ENCODE measurements around the gene LDLR.
A peak's percentile ranks its signal among the peaks of the same experiment; 100 is the strongest.
"Not testable (repeated sequence)": the region's sequence is repeated elsewhere in the genome, so short reads cannot be mapped to it uniquely, and the experiment has no call there.

LDLR gene

DNA sequence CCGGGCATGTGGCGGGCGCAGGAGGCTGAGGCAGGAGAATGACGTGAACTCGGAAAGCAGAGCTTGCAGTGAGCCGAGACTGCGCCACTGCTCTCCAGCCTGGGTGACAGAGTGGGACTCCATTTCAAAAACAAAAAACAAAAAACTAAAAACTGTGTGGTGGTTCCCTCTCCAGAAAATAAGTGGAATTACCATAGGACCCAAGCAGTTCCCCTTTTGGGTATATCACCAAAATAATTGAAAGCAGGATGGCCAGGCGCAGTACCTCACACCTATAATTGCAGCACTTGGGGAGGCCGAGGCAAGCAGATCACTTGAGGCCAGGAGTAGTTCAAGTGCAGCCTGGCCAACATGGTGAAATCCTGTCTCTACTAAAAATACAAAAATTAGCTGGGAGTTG lies 15.7 kb upstream of the LDLR start:
- DNase-seq, result no peak

DNA sequence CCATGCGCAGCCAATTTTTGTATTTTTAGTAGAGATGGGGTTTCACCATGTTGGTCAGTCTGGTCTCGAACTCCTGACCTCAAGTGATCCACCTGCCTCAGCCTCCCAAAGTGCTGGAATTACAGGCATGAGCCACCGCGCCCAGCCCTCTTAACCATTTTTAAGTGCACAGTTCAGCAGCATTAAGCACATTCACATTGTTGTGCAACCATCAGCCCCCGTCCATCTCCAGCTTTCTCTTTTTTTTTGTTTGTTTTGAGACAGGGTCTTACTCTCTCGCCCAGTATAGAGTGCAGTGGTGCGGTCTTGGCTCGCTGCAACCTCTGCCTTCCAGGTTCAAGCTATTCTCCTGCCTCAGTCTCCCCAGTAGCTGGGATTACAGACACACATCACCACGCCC lies 12.5 kb upstream of the LDLR start:
- not testable (repeated sequence) for DNase-seq

DNA sequence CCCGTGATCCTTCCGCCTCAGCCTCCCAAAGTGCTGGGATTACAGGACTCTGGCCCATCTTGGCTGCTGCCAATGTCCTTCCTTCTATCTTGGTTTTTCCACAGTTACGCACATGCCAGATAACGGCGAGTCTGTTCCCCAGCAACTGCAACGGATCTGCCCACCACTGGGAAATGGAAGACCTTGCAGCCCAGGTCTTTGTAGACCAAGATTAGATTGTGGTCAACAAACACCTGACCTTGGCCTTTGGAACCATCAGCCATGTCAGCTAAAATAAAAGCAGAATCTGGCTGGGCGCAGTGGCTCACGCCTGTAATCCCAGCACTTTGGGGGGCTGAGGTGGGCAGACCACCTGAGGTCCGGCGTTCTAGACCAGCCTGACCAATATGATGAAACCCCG lies 10.4 kb upstream of the LDLR start:
- no peak for DNase-seq

DNA sequence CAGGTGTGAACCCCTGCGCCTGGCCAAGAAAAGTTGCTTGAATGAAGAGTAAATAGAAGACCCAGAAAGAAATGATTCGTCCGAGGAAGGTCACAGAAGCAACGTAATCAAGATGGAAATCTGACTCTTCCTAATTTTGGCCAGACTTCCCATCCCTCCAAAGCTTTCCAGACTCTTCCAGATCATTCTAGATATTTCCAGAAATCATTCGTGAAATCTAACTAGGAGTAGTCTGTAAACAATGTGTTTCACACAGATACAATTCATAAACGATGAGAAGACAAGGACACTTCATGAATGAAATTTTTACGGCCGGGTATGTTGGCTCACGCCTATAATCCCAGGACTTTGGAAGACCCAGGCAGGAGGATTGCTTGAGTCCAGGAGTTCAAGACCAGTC lies 9.3 kb upstream of the LDLR start:
- DNase-seq, result no peak

DNA sequence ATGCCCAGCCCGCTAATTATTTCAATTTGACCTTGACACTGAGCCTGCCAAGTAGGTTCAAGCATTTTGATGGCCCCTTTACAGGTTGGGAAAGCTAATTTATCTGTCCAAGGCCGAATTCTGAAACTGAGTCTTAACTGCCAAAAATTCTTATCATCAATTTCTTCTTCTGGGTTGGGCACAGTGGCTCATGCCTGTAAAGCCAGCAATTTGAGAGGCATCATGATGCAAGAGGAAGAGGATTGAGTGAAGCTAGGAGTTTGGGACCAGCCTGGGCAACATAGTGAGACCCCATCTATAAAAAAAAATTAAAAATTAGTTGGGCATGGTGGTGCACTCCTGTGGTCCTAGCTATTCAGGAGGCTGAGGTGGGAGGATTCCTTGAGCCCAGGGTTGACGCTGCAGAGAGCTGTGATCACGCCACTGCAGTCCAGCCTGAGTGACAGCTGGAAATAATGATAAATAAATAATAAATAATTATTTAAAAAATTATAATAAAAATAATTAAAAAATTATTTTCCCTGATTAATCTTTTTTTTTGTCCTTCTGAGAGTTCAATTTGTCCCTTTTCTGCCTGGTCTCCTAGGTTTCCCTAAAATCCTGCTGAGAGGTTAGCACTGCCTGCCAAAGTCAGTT lies 1.3 kb upstream of the LDLR start:
- no peak for DNase-seq

DNA sequence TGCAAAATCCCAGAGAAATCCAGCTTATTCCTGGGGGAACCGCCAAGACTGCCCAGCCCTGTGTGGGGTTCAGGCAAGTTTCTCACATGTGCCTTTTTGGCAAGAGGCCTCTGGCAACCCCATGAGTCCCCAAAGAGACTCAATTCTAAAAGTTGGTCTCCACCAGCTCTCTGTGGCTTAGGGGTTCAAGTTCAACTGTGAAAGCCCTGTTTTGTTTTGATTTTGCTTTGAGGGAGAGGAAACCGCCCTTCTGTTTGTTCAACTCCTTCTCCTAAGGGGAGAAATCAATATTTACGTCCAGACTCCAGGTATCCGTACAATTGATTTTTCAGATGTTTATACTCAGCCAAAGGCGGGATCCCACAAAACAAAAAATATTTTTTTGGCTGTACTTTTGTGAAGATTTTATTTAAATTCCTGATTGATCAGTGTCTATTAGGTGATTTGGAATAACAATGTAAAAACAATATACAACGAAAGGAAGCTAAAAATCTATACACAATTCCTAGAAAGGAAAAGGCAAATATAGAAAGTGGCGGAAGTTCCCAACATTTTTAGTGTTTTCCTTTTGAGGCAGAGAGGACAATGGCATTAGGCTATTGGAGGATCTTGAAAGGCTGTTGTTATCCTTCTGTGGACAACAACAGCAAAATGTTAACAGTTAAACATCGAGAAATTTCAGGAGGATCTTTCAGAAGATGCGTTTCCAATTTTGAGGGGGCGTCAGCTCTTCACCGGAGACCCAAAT lies 583 bp upstream of the LDLR start:
- no peak for DNase-seq

DNA sequence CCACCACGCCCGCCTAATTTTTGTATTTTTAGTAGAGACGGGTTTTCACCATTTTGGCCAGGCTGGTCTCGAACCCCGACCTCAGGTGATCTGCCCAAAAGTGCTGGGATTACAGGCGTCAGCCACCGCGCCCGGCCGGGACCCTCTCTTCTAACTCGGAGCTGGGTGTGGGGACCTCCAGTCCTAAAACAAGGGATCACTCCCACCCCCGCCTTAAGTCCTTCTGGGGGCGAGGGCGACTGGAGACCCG lies 676 bp downstream of the LDLR start:
- DNase-seq, result not testable (repeated sequence)

DNA sequence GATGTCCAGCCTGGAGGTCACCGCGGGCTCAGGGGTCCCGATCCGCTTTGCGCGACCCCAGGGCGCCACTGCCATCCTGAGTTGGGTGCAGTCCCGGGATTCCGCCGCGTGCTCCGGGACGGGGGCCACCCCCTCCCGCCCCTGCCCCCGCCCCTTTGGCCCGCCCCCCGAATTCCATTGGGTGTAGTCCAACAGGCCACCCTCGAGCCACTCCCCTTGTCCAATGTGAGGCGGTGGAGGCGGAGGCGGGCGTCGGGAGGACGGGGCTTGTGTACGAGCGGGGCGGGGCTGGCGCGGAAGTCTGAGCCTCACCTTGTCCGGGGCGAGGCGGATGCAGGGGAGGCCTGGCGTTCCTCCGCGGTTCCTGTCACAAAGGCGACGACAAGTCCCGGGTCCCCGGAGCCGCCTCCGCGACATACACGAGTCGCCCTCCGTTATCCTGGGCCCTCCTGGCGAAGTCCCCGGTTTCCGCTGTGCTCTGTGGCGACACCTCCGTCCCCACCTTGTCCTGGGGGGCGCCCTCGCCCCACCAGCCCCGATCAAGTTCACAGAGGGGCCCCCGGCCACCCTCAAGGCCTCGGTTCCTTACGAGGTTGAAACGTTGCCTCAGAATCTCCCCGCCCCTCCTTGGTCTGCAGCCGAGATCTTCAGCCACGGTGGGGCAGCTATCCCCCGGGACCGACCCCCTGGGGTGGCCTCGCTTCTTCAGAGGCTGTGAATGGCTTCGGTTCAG lies 1.2 kb downstream of the LDLR start:
- DNase-seq, result peak; percentile 97

DNA sequence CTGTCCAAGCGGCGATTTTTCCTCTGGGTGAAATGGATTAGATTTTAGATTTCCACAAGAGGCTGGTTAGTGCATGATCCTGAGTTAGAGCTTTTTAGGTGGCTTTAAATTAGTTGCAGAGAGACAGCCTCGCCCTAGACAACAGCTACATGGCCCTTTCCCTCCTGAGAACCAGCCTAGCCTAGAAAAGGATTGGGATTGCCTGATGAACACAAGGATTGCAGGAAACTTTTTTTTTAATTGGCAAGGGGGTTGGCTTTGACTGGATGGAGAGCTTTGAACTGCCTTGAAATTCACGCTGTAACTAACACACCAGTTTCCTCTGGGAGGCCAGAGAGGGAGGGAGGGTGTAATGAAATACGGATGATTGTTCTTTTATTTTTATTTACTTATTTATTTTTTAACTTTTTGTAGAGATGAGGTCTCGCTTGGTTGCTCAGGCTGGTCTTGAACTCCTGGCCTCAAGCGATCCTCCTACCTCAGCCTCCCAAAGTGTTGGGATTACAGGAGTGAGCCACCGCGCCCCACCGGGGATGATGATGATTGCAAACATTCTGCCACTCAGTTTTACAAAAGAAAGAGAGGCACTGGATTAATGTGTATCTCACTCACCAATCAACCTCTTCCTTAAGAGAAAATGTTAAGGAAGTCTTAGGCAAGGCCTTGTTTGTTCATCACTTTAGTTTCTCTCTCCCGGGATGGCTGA lies 1.9 kb downstream of the LDLR start:
- no peak for DNase-seq

DNA sequence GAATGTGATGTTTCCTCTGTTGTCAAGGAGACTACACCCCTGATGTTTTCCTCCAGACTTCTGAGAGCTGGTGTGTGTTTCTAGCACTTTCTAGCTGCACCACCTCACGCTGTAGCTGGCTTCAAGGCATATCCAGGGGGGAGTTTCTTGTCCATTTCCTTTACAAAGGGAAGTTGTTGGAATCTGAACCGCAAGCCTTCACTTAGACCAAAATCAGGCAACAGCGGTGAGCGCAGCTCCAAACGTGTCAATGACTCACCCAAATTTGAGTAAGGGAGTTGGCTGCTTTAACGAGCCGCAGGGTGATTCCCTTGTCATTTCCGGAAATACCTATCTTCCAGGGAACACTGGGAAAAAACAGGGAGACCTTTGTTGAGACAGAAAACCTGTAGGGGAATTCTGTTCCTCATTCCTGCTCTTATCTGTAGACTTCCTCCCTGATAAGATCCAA lies 2.5 kb downstream of the LDLR start:
- peak; percentile 68 to 82 for DNase-seq

DNA sequence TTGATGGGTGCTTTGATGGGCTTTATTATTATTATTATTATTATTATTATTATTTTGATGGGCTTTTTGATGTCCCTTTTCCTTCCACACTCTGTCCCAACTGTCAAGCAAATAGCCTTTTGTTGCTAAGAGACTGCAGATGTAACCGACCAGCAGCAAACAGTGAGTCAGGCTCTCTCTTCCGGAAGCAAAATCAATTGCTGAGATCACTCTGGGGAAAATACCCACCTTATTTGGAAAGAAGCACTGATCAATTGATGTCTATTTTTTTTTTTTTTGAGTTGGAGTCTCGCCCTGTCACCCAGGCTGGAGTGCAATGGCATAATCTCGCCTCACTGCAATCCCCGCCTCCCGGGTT lies 2.9 kb downstream of the LDLR start:
- DNase-seq, result peak; percentile 53 to 72

DNA sequence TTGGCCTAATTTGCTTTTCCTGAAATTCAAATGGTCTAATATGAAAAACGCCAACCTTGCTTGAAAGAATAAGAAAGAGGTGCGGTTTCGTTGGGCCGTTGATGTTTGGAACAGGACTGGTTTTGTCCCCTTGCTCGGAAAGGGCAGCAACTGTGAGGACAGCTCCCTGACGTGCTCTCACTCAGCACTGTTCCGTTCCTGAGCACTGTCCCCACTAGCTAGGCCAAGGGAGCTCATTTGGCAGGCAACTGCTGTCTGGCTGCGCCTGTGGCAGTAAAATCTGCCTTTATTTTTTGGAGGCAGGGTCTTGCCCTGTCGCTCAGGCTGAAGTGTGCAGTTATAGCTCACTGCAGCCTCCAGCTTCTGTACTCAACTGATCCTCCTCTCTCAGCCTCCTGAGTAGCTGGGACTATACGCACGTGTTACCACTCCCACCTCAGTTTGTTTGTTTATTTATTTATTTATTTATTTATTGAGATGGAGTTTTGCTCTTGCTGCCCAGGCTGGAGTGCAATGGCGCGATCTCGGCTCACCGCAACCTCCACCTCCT lies 4.5 kb downstream of the LDLR start:
- DNase-seq, result no peak

DNA sequence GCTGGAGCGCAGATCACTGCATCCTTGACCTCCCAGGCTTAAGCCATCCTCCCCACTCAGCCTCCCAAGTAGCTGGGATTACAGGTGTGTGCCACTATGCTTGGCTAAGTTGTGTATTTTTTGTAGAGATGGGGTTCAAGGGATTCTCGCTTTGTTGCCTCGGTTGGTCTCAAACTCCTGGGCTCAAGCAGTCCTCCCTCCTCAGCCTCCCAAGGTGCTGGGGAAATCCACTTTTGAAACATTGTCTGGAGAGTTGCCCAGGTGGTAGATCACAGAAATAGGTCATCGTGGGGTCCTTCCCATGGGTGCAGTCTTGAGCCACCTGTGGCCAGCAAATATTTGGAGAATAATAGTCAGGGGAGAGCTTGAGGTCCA lies 5.2 kb downstream of the LDLR start:
- no peak for DNase-seq

DNA sequence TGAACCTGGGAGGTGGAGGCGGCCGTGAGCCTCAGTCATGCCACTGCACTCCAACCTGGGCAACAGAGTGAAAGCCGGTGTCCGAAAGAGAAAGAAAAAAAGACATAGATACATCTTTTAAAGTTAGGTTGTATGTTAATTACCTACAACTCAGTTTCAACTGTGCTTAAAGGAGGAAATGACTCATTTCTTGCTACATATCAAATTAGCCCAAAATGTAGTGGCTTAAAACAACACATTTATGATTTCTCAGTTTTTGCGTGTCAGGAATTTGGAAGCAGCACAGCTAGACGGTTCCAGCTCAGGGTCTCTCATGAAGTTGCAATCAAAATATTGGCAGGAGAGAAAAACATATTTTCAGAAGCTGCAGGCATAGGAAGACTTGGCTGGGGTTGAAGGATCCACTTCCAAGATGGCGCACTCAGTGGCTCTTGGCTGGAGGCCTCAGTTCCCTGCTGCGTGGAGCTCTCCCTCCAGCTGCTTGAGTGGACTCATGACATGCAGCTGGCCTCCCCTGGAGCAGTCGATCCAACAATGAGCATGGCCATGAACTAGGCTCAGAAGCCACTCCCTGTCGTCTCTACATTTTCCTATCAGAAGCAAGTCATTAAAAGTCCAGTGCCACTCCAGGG lies 7.1 kb downstream of the LDLR start:
- DNase-seq, result peak; percentile 49 to 59

DNA sequence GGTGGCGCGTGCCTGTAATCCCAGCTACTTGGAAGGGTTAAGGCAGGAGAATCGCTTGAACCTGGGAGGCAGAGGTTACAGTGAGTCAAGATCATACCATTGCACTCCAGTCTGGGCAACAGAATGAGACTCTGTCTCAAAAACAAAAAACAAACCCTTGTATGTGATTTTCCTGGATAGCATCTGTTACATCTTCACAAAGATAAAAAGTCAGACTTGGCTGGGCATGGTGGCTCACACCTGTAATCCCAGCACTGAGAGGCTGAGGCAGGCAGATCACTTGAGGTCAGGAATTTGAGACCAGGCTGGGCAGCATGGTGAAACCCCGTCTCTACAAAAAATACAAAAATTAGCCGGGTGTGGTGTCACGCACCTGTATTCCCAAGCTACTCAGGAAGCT lies 8.1 kb downstream of the LDLR start:
- DNase-seq, result not testable (repeated sequence)

DNA sequence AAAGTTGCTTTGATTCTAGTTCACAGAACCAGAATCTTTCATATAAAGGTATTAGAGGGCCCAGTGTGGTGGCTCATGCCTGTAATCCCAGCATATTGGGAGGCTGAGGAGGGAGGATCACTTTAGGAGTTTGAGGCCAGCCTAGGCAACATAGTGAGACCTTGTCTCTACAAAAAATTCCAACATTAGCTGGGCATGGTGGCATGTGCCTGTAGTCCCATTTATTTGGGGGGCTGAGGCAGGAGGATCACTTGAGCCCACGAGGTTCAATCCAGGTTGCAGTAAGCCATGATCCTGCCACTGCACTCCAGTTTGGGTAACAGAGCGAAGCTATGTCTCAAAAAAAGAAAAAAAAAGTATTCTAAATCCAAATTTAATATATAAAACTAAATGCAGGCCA lies 9.1 kb downstream of the LDLR start:
- no peak for DNase-seq

DNA sequence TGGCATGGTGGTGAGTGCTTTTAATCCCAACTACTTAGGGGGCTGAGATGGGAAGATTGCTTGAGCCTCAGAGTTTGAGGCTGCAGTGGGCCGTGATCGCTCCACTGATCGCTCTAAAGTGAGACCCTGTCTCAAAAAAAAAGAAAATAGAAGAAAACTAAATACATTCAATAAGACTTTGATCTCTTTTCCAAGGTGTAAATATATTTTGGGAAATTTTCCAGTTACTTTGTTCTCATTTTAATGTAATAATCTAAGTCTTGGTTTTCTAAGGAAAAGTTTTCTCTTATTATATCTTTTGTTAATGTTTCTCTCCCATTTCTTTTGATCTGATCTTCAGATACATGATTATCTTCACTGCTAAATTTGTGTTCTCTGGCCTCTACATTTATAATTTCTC lies 9.6 kb downstream of the LDLR start:
- no peak for DNase-seq

DNA sequence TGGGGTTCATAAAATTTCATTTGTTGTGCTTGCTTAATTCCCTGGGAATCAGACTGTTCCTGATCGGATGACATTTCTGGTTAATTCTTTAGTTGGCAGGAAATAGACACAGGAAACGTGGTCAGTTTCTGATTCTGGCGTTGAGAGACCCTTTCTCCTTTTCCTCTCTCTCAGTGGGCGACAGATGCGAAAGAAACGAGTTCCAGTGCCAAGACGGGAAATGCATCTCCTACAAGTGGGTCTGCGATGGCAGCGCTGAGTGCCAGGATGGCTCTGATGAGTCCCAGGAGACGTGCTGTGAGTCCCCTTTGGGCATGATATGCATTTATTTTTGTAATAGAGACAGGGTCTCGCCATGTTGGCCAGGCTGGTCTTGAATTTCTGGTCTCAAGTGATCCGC lies 10.8 kb downstream of the LDLR start:
- DNase-seq, result no peak

DNA sequence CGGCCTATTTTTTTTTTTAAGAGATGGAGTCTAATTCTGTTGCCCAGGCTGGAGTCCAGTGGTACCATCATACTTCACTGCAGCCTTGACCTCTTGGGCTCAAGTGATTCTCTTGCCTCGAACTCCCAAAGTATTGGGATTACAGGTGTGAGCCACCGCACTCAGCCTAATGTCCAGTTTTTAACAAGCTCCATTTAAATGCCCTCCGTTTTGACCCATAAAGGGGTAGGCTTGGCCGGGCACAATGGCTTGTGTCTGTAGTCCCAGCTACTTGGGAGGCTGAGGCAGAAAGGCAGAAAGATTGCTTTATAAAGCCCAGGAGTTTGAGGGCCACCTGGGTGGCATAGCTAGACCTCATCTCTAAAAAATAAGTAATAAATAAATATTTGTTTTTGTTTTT lies 11.8 kb downstream of the LDLR start:
- DNase-seq, result no peak

DNA sequence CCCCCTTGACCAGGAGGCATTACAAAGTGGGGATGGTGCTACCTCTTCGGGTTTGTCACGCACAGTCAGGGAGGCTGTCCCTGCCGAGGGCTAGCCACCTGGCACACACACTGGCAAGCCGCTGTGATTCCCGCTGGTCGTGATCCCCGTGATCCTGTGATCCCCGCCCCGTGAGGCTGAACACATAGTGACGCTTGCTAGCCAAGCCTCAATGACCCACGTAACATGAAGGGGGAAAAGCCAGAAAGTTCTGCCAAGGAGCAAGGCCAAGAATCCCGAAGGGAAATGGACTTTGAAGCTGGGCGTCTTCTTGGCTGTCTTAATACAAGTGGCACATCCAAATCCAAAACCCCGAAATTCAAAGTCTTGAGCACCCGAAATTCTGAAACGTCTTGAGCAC lies 13.7 kb downstream of the LDLR start:
- no peak for DNase-seq

DNA sequence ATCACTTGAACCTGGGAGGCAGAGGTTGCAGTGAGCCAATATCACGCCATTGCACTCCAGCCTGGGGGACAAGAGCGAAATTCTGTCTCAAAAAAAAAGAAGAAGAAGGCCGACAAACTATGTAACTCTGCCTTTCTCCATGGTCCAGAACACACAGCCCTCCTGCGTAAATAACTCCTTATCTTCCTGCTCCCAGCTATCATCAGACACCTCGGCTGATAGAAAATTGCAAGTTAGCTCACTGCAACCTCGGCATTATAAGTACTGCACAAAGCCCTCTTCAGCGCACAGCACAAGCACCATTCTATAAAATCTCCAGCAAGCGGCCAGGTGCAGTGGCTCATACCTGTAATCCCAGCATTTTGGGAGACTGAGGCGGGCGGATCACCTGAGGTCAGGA lies 14.4 kb downstream of the LDLR start:
- DNase-seq, result not testable (repeated sequence)

DNA sequence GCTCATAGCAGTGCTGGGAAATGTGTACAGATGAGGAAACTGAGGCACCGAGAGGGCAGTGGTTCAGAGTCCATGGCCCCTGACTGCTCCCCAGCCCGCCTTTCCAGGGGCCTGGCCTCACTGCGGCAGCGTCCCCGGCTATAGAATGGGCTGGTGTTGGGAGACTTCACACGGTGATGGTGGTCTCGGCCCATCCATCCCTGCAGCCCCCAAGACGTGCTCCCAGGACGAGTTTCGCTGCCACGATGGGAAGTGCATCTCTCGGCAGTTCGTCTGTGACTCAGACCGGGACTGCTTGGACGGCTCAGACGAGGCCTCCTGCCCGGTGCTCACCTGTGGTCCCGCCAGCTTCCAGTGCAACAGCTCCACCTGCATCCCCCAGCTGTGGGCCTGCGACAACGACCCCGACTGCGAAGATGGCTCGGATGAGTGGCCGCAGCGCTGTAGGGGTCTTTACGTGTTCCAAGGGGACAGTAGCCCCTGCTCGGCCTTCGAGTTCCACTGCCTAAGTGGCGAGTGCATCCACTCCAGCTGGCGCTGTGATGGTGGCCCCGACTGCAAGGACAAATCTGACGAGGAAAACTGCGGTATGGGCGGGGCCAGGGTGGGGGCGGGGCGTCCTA lies 15.9 kb downstream of the LDLR start:
- no peak for DNase-seq

DNA sequence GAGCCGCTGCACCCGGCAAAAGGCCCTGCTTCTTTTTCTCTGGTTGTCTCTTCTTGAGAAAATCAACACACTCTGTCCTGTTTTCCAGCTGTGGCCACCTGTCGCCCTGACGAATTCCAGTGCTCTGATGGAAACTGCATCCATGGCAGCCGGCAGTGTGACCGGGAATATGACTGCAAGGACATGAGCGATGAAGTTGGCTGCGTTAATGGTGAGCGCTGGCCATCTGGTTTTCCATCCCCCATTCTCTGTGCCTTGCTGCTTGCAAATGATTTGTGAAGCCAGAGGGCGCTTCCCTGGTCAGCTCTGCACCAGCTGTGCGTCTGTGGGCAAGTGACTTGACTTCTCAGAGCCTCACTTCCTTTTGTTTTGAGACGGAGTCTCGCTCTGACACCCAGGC lies 17.2 kb downstream of the LDLR start:
- DNase-seq, result no peak

Measured in inflammatory macrophage treated with lipopolysaccharide for 1 hour (primary cell).